Effector memory CD4-positive, alpha-beta T cell (primary cell): ENCODE data around the gene SMIM22.

Experiments used
- DNase-seq, 3 donors: peaks; one replicate each; pipeline ENCODE4 v3.0.0-alpha.2; 2020
- H3K27ac ChIP-seq: 2 replicates; pipeline ENCODE4 v1.7.0; 2013; ENCODE audit warnings: mild to moderate bottlenecking, low read length, moderate library complexity; ENCODE audit not compliant: insufficient read depth, poor library complexity, severe bottlenecking
- H3K27me3 ChIP-seq: replicated peaks from 2 replicates; pipeline ENCODE4 v1.7.0; 2013; ENCODE audit warnings: mild to moderate bottlenecking, low read length; ENCODE audit not compliant: insufficient read depth, control insufficient read depth, poor library complexity, severe bottlenecking
- H3K36me3 ChIP-seq: 2 replicates; pipeline ENCODE4 v1.7.0; 2013; ENCODE audit warnings: mild to moderate bottlenecking, low read length, moderate library complexity; ENCODE audit not compliant: control insufficient read depth, insufficient read depth
- H3K4me1 ChIP-seq: 2 replicates; pipeline ENCODE4 v1.7.0; 2013; ENCODE audit warnings: low read length, mild to moderate bottlenecking; ENCODE audit not compliant: control insufficient read depth, insufficient read depth, poor library complexity, severe bottlenecking
- H3K4me3 ChIP-seq: 2 replicates; pipeline ENCODE4 v1.7.0; 2013; ENCODE audit warnings: low read length, low read depth, mild to moderate bottlenecking; ENCODE audit not compliant: insufficient read depth, poor library complexity, severe bottlenecking
- H3K9me3 ChIP-seq: 2 replicates; pipeline ENCODE4 v1.7.0; 2013; ENCODE audit warnings: mild to moderate bottlenecking, low read length, moderate library complexity; ENCODE audit not compliant: control insufficient read depth

The SMIM22 gene

GRCh38 chr16:4802659-4803287, 7.6 kb downstream of the SMIM22 start:
- Histone ChIP-seq H3K27me3 (no peaks in the 10 kb centered on the region), H3K36me3 (no peaks in the 10 kb centered on the region), H3K4me3 (peak overlapping the region; percentile 88), H3K27ac (peak overlapping the region; percentile 82), H3K9me3 (no peaks in the 10 kb centered on the region), H3K4me1 (peaks cover 8% of the 10 kb centered on the region)
- peak; percentile 69 to 85 (median 83) for DNase-seq

GRCh38 chr16:4803401-4803844, 8.3 kb downstream of the SMIM22 start:
- Histone ChIP-seq H3K4me3 (peak overlapping the region; percentile 88), H3K27ac (no peak overlapping the region)

GRCh38 chr16:4803898-4804762, 9.0 kb downstream of the SMIM22 start:
- no peaks in the 10 kb centered on the region for H3K36me3 ChIP-seq
- no peak overlapping the region for H3K27ac ChIP-seq
- no peak overlapping the region for H3K4me3 ChIP-seq
- DNase-seq: no peak
- H3K27me3 ChIP-seq: no peaks in the 10 kb centered on the region
- H3K4me1 ChIP-seq: peaks cover 8% of the 10 kb centered on the region
- H3K9me3 ChIP-seq: no peaks in the 10 kb centered on the region

More at GRCh38 chr16:4803401-4803844, 8.3 kb downstream of the SMIM22 start:
- Histone ChIP-seq H3K9me3 (no peaks in the 10 kb centered on the region), H3K4me1 (peaks cover 8% of the 10 kb centered on the region), H3K27me3 (no peaks in the 10 kb centered on the region), H3K36me3 (no peaks in the 10 kb centered on the region)
- DNase-seq: no peak

- no peak overlapping the region for H3K4me3 ChIP-seq
- no peak overlapping the region for H3K27ac ChIP-seq
- H3K36me3 ChIP-seq: peaks cover 3% of the 10 kb centered on the region
- H3K9me3 ChIP-seq: no peaks in the 10 kb centered on the region
- peaks cover 8% of the 10 kb centered on the region for H3K4me1 ChIP-seq
- H3K27me3 ChIP-seq: no peaks in the 10 kb centered on the region
- DNase-seq: no peak
Observed at GRCh38 chr16:4805231-4805630, 10.1 kb downstream of the SMIM22 start.

GRCh38 chr16:4806280-4806679, 11.1 kb downstream of the SMIM22 start:
- peaks cover 6% of the 10 kb centered on the region for H3K36me3 ChIP-seq
- no peaks in the 10 kb centered on the region for H3K27me3 ChIP-seq
- H3K4me3 ChIP-seq: no peak overlapping the region
- H3K4me1 ChIP-seq: peaks cover 6% of the 10 kb centered on the region
- no peak for DNase-seq
- H3K27ac ChIP-seq: no peak overlapping the region
- H3K9me3 ChIP-seq: no peaks in the 10 kb centered on the region

GRCh38 chr16:4811242-4811641, 16.1 kb downstream of the SMIM22 start:
- Histone ChIP-seq H3K9me3 (no peaks in the 10 kb centered on the region), H3K4me1 (no peaks in the 10 kb centered on the region), H3K36me3 (peaks cover 36% of the 10 kb centered on the region), H3K27ac (no peak overlapping the region), H3K27me3 (no peaks in the 10 kb centered on the region), H3K4me3 (no peak overlapping the region)
- no peak for DNase-seq

GRCh38 chr16:4811773-4812172, 16.6 kb downstream of the SMIM22 start:
- Histone ChIP-seq H3K4me3 (no peak overlapping the region), H3K27me3 (no peaks in the 10 kb centered on the region), H3K36me3 (peaks cover 38% of the 10 kb centered on the region), H3K9me3 (no peaks in the 10 kb centered on the region), H3K4me1 (no peaks in the 10 kb centered on the region), H3K27ac (no peak overlapping the region)
- DNase-seq: no peak

- Histone ChIP-seq H3K4me1 (no peaks in the 10 kb centered on the region), H3K36me3 (peaks cover 47% of the 10 kb centered on the region), H3K4me3 (no peak overlapping the region), H3K9me3 (no peaks in the 10 kb centered on the region), H3K27me3 (no peaks in the 10 kb centered on the region), H3K27ac (no peak overlapping the region)
- DNase-seq: no peak
Observed at GRCh38 chr16:4813251-4814003, 18.3 kb downstream of the SMIM22 start.

GRCh38 chr16:4814046-4814445, 18.9 kb downstream of the SMIM22 start:
- H3K36me3 ChIP-seq: peaks cover 51% of the 10 kb centered on the region

More at GRCh38 chr16:4814046-4814445, 18.9 kb downstream of the SMIM22 start:
- DNase-seq: no peak
- Histone ChIP-seq H3K9me3 (no peaks in the 10 kb centered on the region), H3K27ac (no peak overlapping the region), H3K27me3 (no peaks in the 10 kb centered on the region), H3K4me3 (no peak overlapping the region), H3K4me1 (no peaks in the 10 kb centered on the region)
